ENCODE data around the gene MSI2. TPM values are rescaled to one million over a fixed set of nuclear protein-coding genes. Genes with fewer than 3 reads are reported as not detected.

MSI2 gene
- total RNA-seq, 3 donors from 2014 or later = 40.6 to 56.2 (median 54.3) TPM

GRCh38 chr17:57507828-57508227 is 251.5 kb downstream of the MSI2 start:
- DNase-seq (no peak), ATAC-seq (no peak)
- Mint-ChIP-seq H3K9me3 (no peaks in the 10 kb centered on the region), H3K4me1 (ENCODE audit: low read depth) (peaks cover 30% of the 10 kb centered on the region), H3K36me3 (ENCODE audit: insufficient read depth) (peaks cover 8% of the 10 kb centered on the region), H3K27me3 (ENCODE audit: low read depth) (no peaks in the 10 kb centered on the region), H3K4me3 (no peak overlapping the region)

GRCh38 chr17:57508671-57509070 is 252.3 kb downstream of the MSI2 start:
- no peaks in the 10 kb centered on the region for H3K27me3 Mint-ChIP-seq (ENCODE audit: low read depth)
- no peak for ATAC-seq

GRCh38 chr17:57511475-57512123 is 255.3 kb downstream of the MSI2 start:
- H3K9me3 Mint-ChIP-seq = no peaks in the 10 kb centered on the region
- no peaks in the 10 kb centered on the region for H3K27me3 Mint-ChIP-seq (ENCODE audit: low read depth)
- H3K4me1 Mint-ChIP-seq (ENCODE audit: low read depth) = peaks cover 34% of the 10 kb centered on the region
- no peak overlapping the region for H3K4me3 Mint-ChIP-seq
- ATAC-seq (no peak), DNase-seq (no peak)
- H3K36me3 Mint-ChIP-seq (ENCODE audit: insufficient read depth) = peaks cover 8% of the 10 kb centered on the region

More at GRCh38 chr17:57508671-57509070, 252.3 kb downstream of the MSI2 start:
- DNase-seq = no peak
- no peak overlapping the region for H3K4me3 Mint-ChIP-seq
- peaks cover 8% of the 10 kb centered on the region for H3K36me3 Mint-ChIP-seq (ENCODE audit: insufficient read depth)
- H3K9me3 Mint-ChIP-seq = no peaks in the 10 kb centered on the region
- peaks cover 27% of the 10 kb centered on the region for H3K4me1 Mint-ChIP-seq (ENCODE audit: low read depth)

GRCh38 chr17:57512258-57512657 is 255.9 kb downstream of the MSI2 start:
- ATAC-seq (no peak), DNase-seq (no peak)
- Mint-ChIP-seq H3K9me3 (no peaks in the 10 kb centered on the region), H3K4me1 (ENCODE audit: low read depth) (peaks cover 34% of the 10 kb centered on the region), H3K36me3 (ENCODE audit: insufficient read depth) (peaks cover 8% of the 10 kb centered on the region), H3K4me3 (no peak overlapping the region), H3K27me3 (ENCODE audit: low read depth) (no peaks in the 10 kb centered on the region)

- H3K36me3 Mint-ChIP-seq (ENCODE audit: insufficient read depth) = peaks cover 8% of the 10 kb centered on the region
- no peak for ATAC-seq
- DNase-seq = no peak
- no peaks in the 10 kb centered on the region for H3K9me3 Mint-ChIP-seq
- H3K27me3 Mint-ChIP-seq (ENCODE audit: low read depth) = no peaks in the 10 kb centered on the region
- peaks cover 33% of the 10 kb centered on the region for H3K4me1 Mint-ChIP-seq (ENCODE audit: low read depth)
- no peak overlapping the region for H3K4me3 Mint-ChIP-seq
Measured at GRCh38 chr17:57512691-57513090, 256.4 kb downstream of the MSI2 start.

GRCh38 chr17:57513569-57513968 is 257.2 kb downstream of the MSI2 start:
- H3K36me3 Mint-ChIP-seq (ENCODE audit: insufficient read depth) = peaks cover 8% of the 10 kb centered on the region
- H3K9me3 Mint-ChIP-seq = no peaks in the 10 kb centered on the region

GRCh38 chr17:57514614-57515013 is 258.3 kb downstream of the MSI2 start:
- Mint-ChIP-seq H3K4me3 (no peak overlapping the region), H3K27me3 (ENCODE audit: low read depth) (no peaks in the 10 kb centered on the region), H3K4me1 (ENCODE audit: low read depth) (peaks cover 17% of the 10 kb centered on the region), H3K36me3 (ENCODE audit: insufficient read depth) (peaks cover 4% of the 10 kb centered on the region), H3K9me3 (no peaks in the 10 kb centered on the region)
- ATAC-seq = no peak
- DNase-seq = no peak

More at GRCh38 chr17:57513569-57513968, 257.2 kb downstream of the MSI2 start:
- ATAC-seq (no peak), DNase-seq (no peak)
- Mint-ChIP-seq H3K27me3 (ENCODE audit: low read depth) (no peaks in the 10 kb centered on the region), H3K4me1 (ENCODE audit: low read depth) (peaks cover 24% of the 10 kb centered on the region), H3K4me3 (no peak overlapping the region)

GRCh38 chr17:57515662-57516211 is 259.4 kb downstream of the MSI2 start:
- Mint-ChIP-seq H3K36me3 (ENCODE audit: insufficient read depth) (peaks cover 4% of the 10 kb centered on the region), H3K27me3 (ENCODE audit: low read depth) (no peaks in the 10 kb centered on the region), H3K4me1 (ENCODE audit: low read depth) (peaks cover 14% of the 10 kb centered on the region), H3K4me3 (no peak overlapping the region), H3K9me3 (no peaks in the 10 kb centered on the region)
- DNase-seq (no peak), ATAC-seq (no peak)

- peaks cover 3% of the 10 kb centered on the region for H3K36me3 Mint-ChIP-seq (ENCODE audit: insufficient read depth)
- H3K9me3 Mint-ChIP-seq = no peaks in the 10 kb centered on the region
- no peak for DNase-seq
- H3K27me3 Mint-ChIP-seq (ENCODE audit: low read depth) = no peaks in the 10 kb centered on the region
- ATAC-seq = no peak
- H3K4me1 Mint-ChIP-seq (ENCODE audit: low read depth) = peaks cover 13% of the 10 kb centered on the region
- no peak overlapping the region for H3K4me3 Mint-ChIP-seq
Measured at GRCh38 chr17:57516290-57517230, 260.2 kb downstream of the MSI2 start.

GRCh38 chr17:57517273-57517631 is 260.9 kb downstream of the MSI2 start:
- H3K36me3 Mint-ChIP-seq (ENCODE audit: insufficient read depth) = no peaks in the 10 kb centered on the region
- H3K27me3 Mint-ChIP-seq (ENCODE audit: low read depth) = no peaks in the 10 kb centered on the region
- H3K4me1 Mint-ChIP-seq (ENCODE audit: low read depth) = peaks cover 12% of the 10 kb centered on the region
- DNase-seq (no peak), ATAC-seq (no peak)
- no peaks in the 10 kb centered on the region for H3K9me3 Mint-ChIP-seq
- H3K4me3 Mint-ChIP-seq = no peak overlapping the region

- peaks cover 14% of the 10 kb centered on the region for H3K4me1 Mint-ChIP-seq (ENCODE audit: low read depth)
- H3K9me3 Mint-ChIP-seq = no peaks in the 10 kb centered on the region
- DNase-seq (no peak), ATAC-seq (no peak)
- H3K36me3 Mint-ChIP-seq (ENCODE audit: insufficient read depth) = no peaks in the 10 kb centered on the region
- H3K4me3 Mint-ChIP-seq = no peak overlapping the region
- no peaks in the 10 kb centered on the region for H3K27me3 Mint-ChIP-seq (ENCODE audit: low read depth)
Measured at GRCh38 chr17:57517632-57518456, 261.5 kb downstream of the MSI2 start.

GRCh38 chr17:57518587-57519581 is 262.6 kb downstream of the MSI2 start:
- ATAC-seq = no peak
- Mint-ChIP-seq H3K9me3 (no peaks in the 10 kb centered on the region), H3K27me3 (ENCODE audit: low read depth) (no peaks in the 10 kb centered on the region), H3K4me1 (ENCODE audit: low read depth) (peaks cover 16% of the 10 kb centered on the region), H3K4me3 (no peak overlapping the region), H3K36me3 (ENCODE audit: insufficient read depth) (no peaks in the 10 kb centered on the region)
- DNase-seq = no peak

- no peak overlapping the region for H3K4me3 Mint-ChIP-seq
Measured at GRCh38 chr17:57519800-57520199, 263.5 kb downstream of the MSI2 start.

More at GRCh38 chr17:57519800-57520199, 263.5 kb downstream of the MSI2 start:
- Mint-ChIP-seq H3K27me3 (ENCODE audit: low read depth) (no peaks in the 10 kb centered on the region), H3K4me1 (ENCODE audit: low read depth) (peaks cover 14% of the 10 kb centered on the region), H3K36me3 (ENCODE audit: insufficient read depth) (no peaks in the 10 kb centered on the region), H3K9me3 (no peaks in the 10 kb centered on the region)
- no peak for ATAC-seq
- no peak for DNase-seq

All from activated T-cell treated with anti-CD3 and anti-CD28 coated beads, Interleukin-2, amount 50 U/mL, for 4 hours (primary cell).